Endothelial cell of umbilical vein (primary cell): ENCODE measurements around the gene PRMT1. TPM values are rescaled to one million over a fixed set of nuclear protein-coding genes. Genes with fewer than 3 reads are reported as not detected.

Experiments used
- BruUV-seq: library from RNA; stranded (reverse); fragments of 400-500 nt; replicated peaks from 2 replicates; lab custom pipeline; 2021; lab: Mats Ljungman, UMichigan
- CTCF ChIA-PET: fragments of 300-600, 350-600 bp; sonication (Branson Sonifier 250); formaldehyde crosslinking; loops from one replicate; lab custom pipeline; 2021; ENCODE audit warnings: antibody characterized with exemption, inconsistent platforms; lab: Charles Lee
- POLR2A ChIA-PET: fragments of 300-600, 350-600 bp; sonication (Branson Sonifier 250); formaldehyde crosslinking; loops from one replicate; lab custom pipeline; 2021; ENCODE audit warnings: antibody characterized with exemption, inconsistent platforms; lab: Charles Lee
- DNase-seq: peaks from one replicate; pipeline ENCODE4 v3.0.0-alpha.2; 2011; ENCODE audit warnings: low read depth, low spot score
- FAIRE-seq: peaks from 2 replicates; lab custom pipeline; 2011; peaks lifted over from hg19 to GRCh38; lab: Jason Lieb, UNC
- H2AFZ ChIP-seq: 2 replicates; pipeline ENCODE4 v1.6.0; 2012; ENCODE audit warnings: low read depth, low read length, control low read depth, inconsistent platforms
- H3K27ac ChIP-seq: 2 replicates; pipeline ENCODE4 v1.5.1; 2011; ENCODE audit warnings: low read depth, mild to moderate bottlenecking, control low read depth, low read length, moderate library complexity; ENCODE audit not compliant: insufficient read depth
- H3K27me3 ChIP-seq, 2 experiments: 2 replicates each; pipeline versions ENCODE4 v1.6.0 to v1.6.1; 2011; ENCODE audit warnings: low read length in 2 of 2, mixed read lengths in 1 of 2; ENCODE audit not compliant: control insufficient read depth in 2 of 2, insufficient read depth in 2 of 2
- H3K36me3 ChIP-seq, 2 experiments: 2 replicates in 1 of 2; 3 replicates in 1 of 2; pipeline ENCODE4 v1.5.1; 2011; ENCODE audit warnings: low read length in 2 of 2, mild to moderate bottlenecking in 1 of 2, moderate library complexity in 1 of 2; ENCODE audit not compliant: control insufficient read depth in 2 of 2, insufficient read depth in 2 of 2; ENCODE audit errors: extremely low read depth in 1 of 2
- H3K4me1 ChIP-seq: 3 replicates; pipeline ENCODE4 v1.5.1; 2011; ENCODE audit warnings: mild to moderate bottlenecking, low read length; ENCODE audit not compliant: control insufficient read depth, insufficient read depth; ENCODE audit errors: extremely low read depth
- H3K4me2 ChIP-seq: 2 replicates; pipeline ENCODE4 v1.6.1; 2011; ENCODE audit warnings: low read length, control low read depth, mixed read lengths; ENCODE audit not compliant: insufficient read depth
- H3K4me3 ChIP-seq, 3 experiments: fragments of 200-600 bp in 1 of 3; sonication (generic), shearing (Covaris generic) in 1 of 3; replicated peaks in 1 of 3; 2 replicates each; pipeline ENCODE4 v1.5.1; 2011 to 2016; ENCODE audit warnings: control low read depth in 3 of 3, low read length in 3 of 3, mild to moderate bottlenecking in 2 of 3, inconsistent platforms in 1 of 3, low read depth in 1 of 3, moderate library complexity in 1 of 3; ENCODE audit not compliant: insufficient read depth in 1 of 3
- H3K79me2 ChIP-seq: 2 replicates; pipeline ENCODE4 v1.6.0; 2012; ENCODE audit warnings: low read length, inconsistent platforms; ENCODE audit not compliant: control insufficient read depth, insufficient read depth
- H3K9ac ChIP-seq: replicated peaks from 2 replicates; pipeline ENCODE3; 2011; ENCODE audit warnings: low read length, control low read depth; ENCODE audit not compliant: insufficient read depth; ENCODE audit errors: extremely low read depth
- H3K9me1 ChIP-seq: replicated peaks from 3 replicates; pipeline ENCODE4 v1.6.0; 2011; ENCODE audit warnings: mild to moderate bottlenecking, low read length; ENCODE audit not compliant: control insufficient read depth, insufficient read depth; ENCODE audit errors: extremely low read depth
- H3K9me3 ChIP-seq: replicated peaks from 2 replicates; pipeline ENCODE4 v1.5.1; 2012; ENCODE audit warnings: low read length, inconsistent platforms; ENCODE audit not compliant: control insufficient read depth, insufficient read depth
- H4K20me1 ChIP-seq: replicated peaks from 2 replicates; pipeline ENCODE3; 2011; ENCODE audit warnings: mild to moderate bottlenecking, low read length; ENCODE audit not compliant: control insufficient read depth, insufficient read depth; ENCODE audit errors: extremely low read depth
- CTCF ChIP-seq, 2 donors: IDR thresholded peaks; 1 replicate in 1 of 2; 2 replicates in 1 of 2; pipeline ENCODE4 v1.5.1; 2011; ENCODE audit warnings: low read length in 2 of 2, mild to moderate bottlenecking in 2 of 2, moderate library complexity in 2 of 2, control low read depth in 1 of 2, inconsistent platforms in 1 of 2, low read depth in 1 of 2; ENCODE audit not compliant: insufficient read depth in 1 of 2; ENCODE audit errors: extremely low read depth in 1 of 2
- EZH2 ChIP-seq: IDR thresholded peaks from 2 replicates; pipeline ENCODE4 v1.6.1; 2012; ENCODE audit warnings: borderline replicate concordance, low read depth, mild to moderate bottlenecking, moderate library complexity, low read length, inconsistent platforms; ENCODE audit not compliant: severe bottlenecking
- FOS ChIP-seq: IDR thresholded peaks from 2 replicates; pipeline ENCODE4 v1.6.1; 2011; ENCODE audit warnings: mild to moderate bottlenecking, low read length, moderate library complexity, borderline replicate concordance; ENCODE audit not compliant: insufficient read depth
- GATA2 ChIP-seq: IDR thresholded peaks from 2 replicates; pipeline ENCODE4 v1.7.0; 2011; ENCODE audit warnings: low read depth, mild to moderate bottlenecking, moderate library complexity, mixed read lengths, low read length; ENCODE audit not compliant: insufficient read length, insufficient read depth
- JUN ChIP-seq: IDR thresholded peaks from 2 replicates; pipeline ENCODE4 v1.6.1; 2011; ENCODE audit warnings: borderline replicate concordance, low read depth; ENCODE audit not compliant: insufficient read length, insufficient read depth
- MAX ChIP-seq: IDR thresholded peaks from 2 replicates; pipeline ENCODE4 v1.6.1; 2011; ENCODE audit not compliant: insufficient read depth, insufficient read length
- MYC ChIP-seq: IDR thresholded peaks from one replicate; pipeline ENCODE4 v1.6.1; 2011; ENCODE audit warnings: mild to moderate bottlenecking, low read depth, low read length
- POLR2A ChIP-seq: IDR thresholded peaks from 2 replicates; pipeline ENCODE4 v1.6.1; 2012; ENCODE audit warnings: low read depth, mild to moderate bottlenecking, control low read depth, low read length
- POLR2AphosphoS5 ChIP-seq: IDR thresholded peaks from 2 replicates; pipeline ENCODE4 v1.6.1; 2012; ENCODE audit warnings: low read depth, mild to moderate bottlenecking, control low read depth, low read length, moderate library complexity; ENCODE audit not compliant: insufficient read depth
- dilution Hi-C: fragments of 300-500 bp; cut with MboI; formaldehyde crosslinking; loops from one replicate; pipeline ENCODE4 v1.15.0; 2019; ENCODE audit warnings: low sequenced_read_pairs; ENCODE audit not compliant: extremely low pct_ligation_motif_present
- intact Hi-C: fragments of 100-400 bp; cut with micrococcal nuclease; formaldehyde crosslinking; loops from one replicate; pipeline ENCODE4 v1.10.0; 2022
- polyA plus RNA-seq, 4 experiments: library from polyadenylated mRNA; depleted of rRNA in 3 of 4; stranded (reverse) in 3 of 4; unstranded in 1 of 4; fragments of >200 nt; gene quantifications; 2 replicates each; pipeline versions ENCODE4 v1.2.1 to v1.2.3, GENCODE V29; 2011 to 2012; ENCODE audit warnings: missing spikeins in 1 of 4
- total RNA-seq: library from RNA; stranded (reverse); gene quantifications from 2 replicates; pipeline ENCODE4 v1.2.3, GENCODE V29; 2021

The PRMT1 gene
- total and polyA plus RNA-seq, 2 donors (not counting 3 experiments of a cell fraction or from before 2014, with no cell fraction given) = 242 to 542 TPM

GRCh38 chr19:49699364-49699763, 22.3 kb downstream of the PRMT1 start:
- Histone ChIP-seq H3K79me2 (no peaks in the 10 kb centered on the region), H3K4me1 (no peaks in the 10 kb centered on the region), H3K27me3 (no peaks in the 10 kb centered on the region), H3K27ac (no peak overlapping the region), H3K9me3 (no peaks in the 10 kb centered on the region), H3K4me2 (no peak overlapping the region), H3K4me3 (no peak overlapping the region), H3K9ac (no peak overlapping the region), H4K20me1 (no peaks in the 10 kb centered on the region), H2AFZ (no peak overlapping the region), H3K9me1 (no peaks in the 10 kb centered on the region), H3K36me3 (peaks cover 0 to 9% of the 10 kb centered on the region in 2 experiments)
- dilution Hi-C loops = no loop called here
- no peak for FAIRE-seq
- CTCF ChIA-PET = interaction anchor here (0.9 kb wide), 1 partner anchor 18 kb away, joined by 3 read pairs; no protein-coding TSS in a partner anchor
- POLR2A ChIA-PET = interaction anchor here (0.7 kb wide), 1 partner anchor 880 kb away, joined by 6 read pairs; no protein-coding TSS in a partner anchor
- intact Hi-C loops = no loop called here
- no peak for DNase-seq
- no peak for TF ChIP-seq MAX
- TF ChIP-seq POLR2AphosphoS5 = no peak
- TF ChIP-seq POLR2A = no peak
- no peak for TF ChIP-seq GATA2
- no TSS peak for BruUV-seq

- Histone ChIP-seq H3K4me2 (no peak overlapping the region), H3K27me3 (no peaks in the 10 kb centered on the region), H3K4me1 (no peaks in the 10 kb centered on the region), H2AFZ (no peak overlapping the region), H3K36me3 (peaks cover 0 to 9% of the 10 kb centered on the region in 2 experiments), H3K9me1 (no peaks in the 10 kb centered on the region), H3K27ac (no peak overlapping the region), H3K79me2 (no peaks in the 10 kb centered on the region), H3K9ac (no peak overlapping the region), H3K9me3 (no peaks in the 10 kb centered on the region), H4K20me1 (no peaks in the 10 kb centered on the region), H3K4me3 (no peak overlapping the region)
- BruUV-seq = no TSS peak
- ChIA-PET POLR2A (no interaction called here), CTCF (no interaction called here)
- FAIRE-seq = no peak
- DNase-seq = no peak
- dilution Hi-C loops = no loop called here
- no peak for TF ChIP-seq POLR2A
- TF ChIP-seq CTCF (IDR thresholded peaks at IDR 0.05; ENCODE audit: extremely low read depth in 1 of 2, insufficient read depth in 1 of 2, low read depth in 1 of 2, low read length in 2 of 2) = no peak
- no peak for TF ChIP-seq GATA2
- no peak for TF ChIP-seq EZH2
- TF ChIP-seq FOS = no peak
- TF ChIP-seq POLR2AphosphoS5 = no peak
- TF ChIP-seq MYC = no peak
- TF ChIP-seq MAX = no peak
- TF ChIP-seq JUN = no peak
- intact Hi-C loops = no loop called here
Measured at GRCh38 chr19:49700563-49700962, 23.5 kb downstream of the PRMT1 start.
